ENCODE results near the gene RUBCNL. TPM values are rescaled to one million over a fixed set of nuclear protein-coding genes. Genes with fewer than 3 reads are reported as not detected.

The RUBCNL gene
- total and polyA plus RNA-seq, 9 of the 15 experiments (the other 6 are each of a cell fraction or from before 2014, with no cell fraction given): 0.04 to 0.35 (median 0.12) TPM; not detected in 3

GRCh38 chr13:46311217-46311616 lies 75.8 kb downstream of the RUBCNL start (continued):
- TF ChIP-seq RAD51 (IDR thresholded peaks at IDR 0.05; ENCODE audit: borderline replicate concordance, low read depth) (no peak), CBX2 (IDR thresholded peaks at IDR 0.05; ENCODE audit: insufficient read depth, low read length, poor library complexity, severe bottlenecking) (no peak), CGGBP1 (CRISPR knock-in tag; IDR thresholded peaks at IDR 0.05) (no peak), SMAD1 (IDR thresholded peaks at IDR 0.05; ENCODE audit: low read depth, low read length, partially characterized antibody) (no peak), ZNF75A (CRISPR knock-in tag; IDR thresholded peaks at IDR 0.05) (no peak), SP2 (IDR thresholded peaks at IDR 0.05; ENCODE audit: extremely low read depth, low read depth, low read length, poor library complexity, severe bottlenecking) (no peak), ZNF347 (CRISPR knock-in tag; IDR thresholded peaks at IDR 0.05; ENCODE audit: low read depth) (no peak)

GRCh38 chr13:46310066-46310465 lies 77.0 kb downstream of the RUBCNL start:
- in situ Hi-C loops (cut with MboI): loop anchor here (25.0 kb wide), 1 partner anchor 373 kb away; no protein-coding TSS in a partner anchor
- H3K9me1 ChIP-seq (ENCODE audit: control insufficient read depth, insufficient read depth, low read length): no peaks in the 10 kb centered on the region
- no peaks in the 10 kb centered on the region for H3K36me3 ChIP-seq (ENCODE audit: control insufficient read depth, insufficient read depth, low read length)
- ATAC-seq (no peak), DNase-seq (ENCODE audit: extremely low read depth in 1 of 4, low spot score in 3 of 4) (no peak), FAIRE-seq (no peak)
- intact Hi-C loops (cut with micrococcal nuclease): no loop called here
- no peaks in the 10 kb centered on the region for H3K27me3 ChIP-seq (ENCODE audit: control insufficient read depth in 2 of 2, insufficient read depth in 2 of 2, low read length in 2 of 2)
- H3K4me2 ChIP-seq (ENCODE audit: insufficient read depth, low read length): no peak overlapping the region
- H4K20me1 ChIP-seq (replicated peaks; ENCODE audit: control insufficient read depth, insufficient read depth, low read length): no peaks in the 10 kb centered on the region
- no peaks in the 10 kb centered on the region for H3K79me2 ChIP-seq (ENCODE audit: control insufficient read depth, insufficient read depth, low read length)
- POLR2A ChIA-PET: no interaction called here
- BruUV-seq (replicated peaks): no TSS peak
- CTCF ChIA-PET (ENCODE audit: low intra/inter-chr PET ratio): no interaction called here
- TF ChIP-seq BRF2 (IDR thresholded peaks at IDR 0.05; ENCODE audit: borderline replicate concordance, insufficient read depth, insufficient read length) (no peak), ZNF586 (CRISPR knock-in tag; conservative IDR thresholded peaks at IDR 0.05) (no peak), CREB3 (tag; conservative IDR thresholded peaks at IDR 0.05; ENCODE audit: low read depth) (no peak), ZNF316 (IDR thresholded peaks at IDR 0.05) (no peak), SRSF3 (IDR thresholded peaks at IDR 0.05; ENCODE audit: insufficient read depth, low read length) (no peak)
- no peak overlapping the region for H2AFZ ChIP-seq (ENCODE audit: low read depth, low read length)
- H3K4me3 ChIP-seq: no peak overlapping the region
- 0% methylated on average over 1 of the region's 1 CpG for WGBS (ENCODE audit: insufficient coverage, low coverage, missing lambda C conversion rate)
- no peak overlapping the region for H3K9ac ChIP-seq (ENCODE audit: insufficient read depth in 1 of 2, low read depth in 2 of 2, low read length in 2 of 2)
- H3K27ac ChIP-seq (ENCODE audit: extremely low read depth, low read depth, low read length): no peak overlapping the region
- no peaks in the 10 kb centered on the region for H3K9me3 ChIP-seq (replicated peaks; ENCODE audit: control insufficient read depth, insufficient read depth, low read depth, low read length)
- H3K4me1 ChIP-seq (replicated peaks in 1 of 2; ENCODE audit: control insufficient read depth in 2 of 2, insufficient read depth in 2 of 2, low read length in 2 of 2): no peaks in the 10 kb centered on the region

All from K562 (cell line).